A673 (cell line): ENCODE measurements around the gene CNKSR1.

Experiments used
- EZH2 ChIP-seq: fragments of 200-600 bp; sonication (generic); IDR thresholded peaks from 2 replicates; pipeline ENCODE4 v1.6.1; 2017; ENCODE audit warnings: borderline replicate concordance, low read depth, mild to moderate bottlenecking, mixed read lengths, antibody characterized with exemption, low read length; ENCODE audit not compliant: poor library complexity, severe bottlenecking
- TF ChIP-seq, protein P1 (sequence below): fragments of 300-800, 200-600 bp; sonication (generic); conservative IDR thresholded peaks from 2 replicates; pipeline ENCODE4 v1.5.1; 2017; ENCODE audit warnings: low read depth, mild to moderate bottlenecking, antibody characterized with exemption, low read length, moderate library complexity, mixed read lengths

DNA sequence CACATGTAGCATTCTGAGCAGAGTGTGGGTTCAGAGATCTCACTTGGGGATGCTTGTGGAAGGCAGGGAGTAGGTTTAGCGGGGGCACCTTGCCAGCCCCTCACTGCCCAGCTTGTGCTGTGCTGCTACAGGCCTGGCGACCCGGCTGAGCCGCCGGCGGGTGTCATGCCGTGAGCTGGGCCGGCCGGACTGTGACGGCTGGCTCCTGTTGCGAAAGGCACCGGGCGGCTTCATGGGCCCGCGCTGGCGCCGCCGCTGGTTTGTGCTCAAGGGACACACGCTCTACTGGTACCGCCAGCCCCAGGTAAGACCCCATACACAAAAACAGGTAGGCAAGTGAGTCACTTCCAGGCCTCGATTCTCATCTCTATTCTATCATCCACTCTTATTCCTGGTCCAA lies 7.6 kb downstream of the CNKSR1 start:
- TF ChIP-seq, protein P1, sequence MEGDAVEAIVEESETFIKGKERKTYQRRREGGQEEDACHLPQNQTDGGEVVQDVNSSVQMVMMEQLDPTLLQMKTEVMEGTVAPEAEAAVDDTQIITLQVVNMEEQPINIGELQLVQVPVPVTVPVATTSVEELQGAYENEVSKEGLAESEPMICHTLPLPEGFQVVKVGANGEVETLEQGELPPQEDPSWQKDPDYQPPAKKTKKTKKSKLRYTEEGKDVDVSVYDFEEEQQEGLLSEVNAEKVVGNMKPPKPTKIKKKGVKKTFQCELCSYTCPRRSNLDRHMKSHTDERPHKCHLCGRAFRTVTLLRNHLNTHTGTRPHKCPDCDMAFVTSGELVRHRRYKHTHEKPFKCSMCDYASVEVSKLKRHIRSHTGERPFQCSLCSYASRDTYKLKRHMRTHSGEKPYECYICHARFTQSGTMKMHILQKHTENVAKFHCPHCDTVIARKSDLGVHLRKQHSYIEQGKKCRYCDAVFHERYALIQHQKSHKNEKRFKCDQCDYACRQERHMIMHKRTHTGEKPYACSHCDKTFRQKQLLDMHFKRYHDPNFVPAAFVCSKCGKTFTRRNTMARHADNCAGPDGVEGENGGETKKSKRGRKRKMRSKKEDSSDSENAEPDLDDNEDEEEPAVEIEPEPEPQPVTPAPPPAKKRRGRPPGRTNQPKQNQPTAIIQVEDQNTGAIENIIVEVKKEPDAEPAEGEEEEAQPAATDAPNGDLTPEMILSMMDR = no peak
- no peak for TF ChIP-seq EZH2
